ENCODE measurements around the gene TSC1. TPM values are rescaled to one million over a fixed set of nuclear protein-coding genes. Genes with fewer than 3 reads are reported as not detected.

Gene TSC1
- total RNA-seq, 1 donor from 2014 or later: 26.3 TPM

GRCh38 chr9:132883349-132884294, 60.8 kb downstream of the TSC1 start:
- DNase-seq (ENCODE audit: low read depth): no peak
- TF ChIP-seq CTCF (conservative IDR thresholded peaks at IDR 0.05; ENCODE audit: low read depth, low read length): no peak
- H3K4me3 ChIP-seq (ENCODE audit: low read depth, low read length): no peak overlapping the region

- DNase-seq (ENCODE audit: low read depth): no peak
- no peak for TF ChIP-seq CTCF (conservative IDR thresholded peaks at IDR 0.05; ENCODE audit: low read depth, low read length)
- no peak overlapping the region for H3K4me3 ChIP-seq (ENCODE audit: low read depth, low read length)
Measured at GRCh38 chr9:132882616-132883015, 61.8 kb downstream of the TSC1 start.

- no peak overlapping the region for H3K4me3 ChIP-seq (ENCODE audit: low read depth, low read length)
- no peak for TF ChIP-seq CTCF (conservative IDR thresholded peaks at IDR 0.05; ENCODE audit: low read depth, low read length)
- no peak for DNase-seq (ENCODE audit: low read depth)
Measured at GRCh38 chr9:132881826-132882225, 62.6 kb downstream of the TSC1 start.

- TF ChIP-seq CTCF (conservative IDR thresholded peaks at IDR 0.05; ENCODE audit: low read depth, low read length): no peak
- DNase-seq (ENCODE audit: low read depth): no peak
- no peak overlapping the region for H3K4me3 ChIP-seq (ENCODE audit: low read depth, low read length)
Measured at GRCh38 chr9:132880324-132880661, 64.1 kb downstream of the TSC1 start.

- TF ChIP-seq CTCF (conservative IDR thresholded peaks at IDR 0.05; ENCODE audit: low read depth, low read length): no peak
- H3K4me3 ChIP-seq (ENCODE audit: low read depth, low read length): peak overlapping the region; percentile 94
- no peak for DNase-seq (ENCODE audit: low read depth)
Measured at GRCh38 chr9:132879457-132880323, 64.7 kb downstream of the TSC1 start.

- DNase-seq (ENCODE audit: low read depth): no peak
- peak within 1 kb of the TSS; percentile 94 for H3K4me3 ChIP-seq (ENCODE audit: low read depth, low read length)
- no peak for TF ChIP-seq CTCF (conservative IDR thresholded peaks at IDR 0.05; ENCODE audit: low read depth, low read length)
Measured at GRCh38 chr9:132878695-132879456, 65.5 kb downstream of the TSC1 start, which contains the start of gene SPACA9. Gene SPACA9 (plus strand): TSS chr9:132878898. CDS start chr9:132883948, 5,050 bp downstream.

Data from epithelial cell of proximal tubule (primary cell).